IMR-90 (cell line): Measurements from ENCODE around the gene PRM3. TPM values are rescaled to one million over a fixed set of nuclear protein-coding genes. Genes with fewer than 3 reads are reported as not detected.

Experiments
- ATAC-seq: fragments of 200-7000 bp; cut with Tn5 transposase; 2 replicates; pipeline ENCODE4 v1.9.1; 2020; ENCODE audit warnings: low read depth, mild to moderate bottlenecking, moderate library complexity
- BruUV-seq: library from RNA; stranded (reverse); fragments of 400-500 nt; replicated peaks from 2 replicates; lab custom pipeline; 2021; lab: Mats Ljungman, UMichigan
- CTCF ChIA-PET: fragments of 300-600 bp; formaldehyde crosslinking; extraction: SDS; loops from one replicate; lab custom pipeline; 2021; ENCODE audit warnings: antibody characterized with exemption; lab: Yijun Ruan, JAX
- POLR2A ChIA-PET: fragments of 300-600 bp; sonication (Branson Sonifier 250); formaldehyde crosslinking; loops from one replicate; lab custom pipeline; 2022; ENCODE audit warnings: antibody characterized with exemption; ENCODE audit not compliant: unreplicated experiment; lab: Charles Lee
- DNase-seq: peaks from one replicate; pipeline ENCODE4 v3.0.0; 2013
- H2AFZ ChIP-seq: replicated peaks from 2 replicates; pipeline ENCODE3; 2013; ENCODE audit warnings: low read length, mild to moderate bottlenecking; ENCODE audit not compliant: poor library complexity
- H2AK5ac ChIP-seq: 2 replicates; pipeline ENCODE4 v1.6.1; 2013; ENCODE audit warnings: low read depth, low read length, inconsistent platforms
- H2AK9ac ChIP-seq: replicated peaks from 2 replicates; pipeline ENCODE3; 2013; ENCODE audit warnings: mild to moderate bottlenecking, low read depth, low read length, moderate library complexity; ENCODE audit not compliant: poor library complexity
- H2BK120ac ChIP-seq: 2 replicates; pipeline ENCODE4 v1.6.1; 2013; ENCODE audit warnings: low read depth, low read length, inconsistent platforms
- H2BK15ac ChIP-seq: 3 replicates; pipeline ENCODE4 v1.6.1; 2013; ENCODE audit warnings: low read depth, low read length, inconsistent platforms
- H2BK20ac ChIP-seq: 2 replicates; pipeline ENCODE4 v1.6.1; 2013; ENCODE audit warnings: low read depth, mild to moderate bottlenecking, inconsistent platforms, low read length, moderate library complexity
- H2BK5ac ChIP-seq: 2 replicates; pipeline ENCODE4 v1.6.1; 2013; ENCODE audit warnings: mild to moderate bottlenecking, low read depth, low read length, inconsistent platforms; ENCODE audit not compliant: poor library complexity, severe bottlenecking
- H3K14ac ChIP-seq: replicated peaks from 2 replicates; pipeline ENCODE4 v1.6.1; 2013; ENCODE audit warnings: low read depth, low read length, inconsistent platforms
- H3K18ac ChIP-seq: 2 replicates; pipeline ENCODE4 v1.6.1; 2013; ENCODE audit warnings: low read depth, low read length, control low read depth
- H3K23ac ChIP-seq: 2 replicates; pipeline ENCODE4 v1.6.1; 2013; ENCODE audit warnings: low read depth, low read length, inconsistent platforms
- H3K27ac ChIP-seq: 2 replicates; pipeline ENCODE4 v1.5.1; 2013; ENCODE audit warnings: mild to moderate bottlenecking, control low read depth, low read length; ENCODE audit not compliant: insufficient read depth
- H3K27me3 ChIP-seq: 2 replicates; pipeline ENCODE4 v1.6.1; 2013; ENCODE audit warnings: low read length; ENCODE audit not compliant: control insufficient read depth, insufficient read depth
- H3K36me3 ChIP-seq: 2 replicates; pipeline ENCODE4 v1.6.1; 2013; ENCODE audit warnings: low read length, mixed read lengths; ENCODE audit not compliant: control insufficient read depth, insufficient read depth
- H3K4ac ChIP-seq: 2 replicates; pipeline ENCODE4 v1.6.1; 2013; ENCODE audit warnings: low read depth, low read length, inconsistent platforms
- H3K4me1 ChIP-seq: 2 replicates; pipeline ENCODE4 v1.6.1; 2013; ENCODE audit warnings: low read length, mixed read lengths; ENCODE audit not compliant: control insufficient read depth, insufficient read depth
- H3K4me2 ChIP-seq: 2 replicates; pipeline ENCODE4 v1.6.1; 2013; ENCODE audit warnings: low read depth, mild to moderate bottlenecking, control low read depth, low read length, moderate library complexity
- H3K4me3 ChIP-seq: 2 replicates; pipeline ENCODE4 v1.5.1; 2013; ENCODE audit warnings: low read depth, mild to moderate bottlenecking, control low read depth, low read length, moderate library complexity; ENCODE audit not compliant: insufficient read depth
- H3K56ac ChIP-seq: 2 replicates; pipeline ENCODE4 v1.6.1; 2013; ENCODE audit warnings: low read length, inconsistent platforms; ENCODE audit not compliant: insufficient read depth; ENCODE audit errors: extremely low read depth
- H3K79me1 ChIP-seq, 2 experiments: 2 replicates each; pipeline ENCODE4 v1.6.1; 2013; ENCODE audit warnings: low read length in 2 of 2, inconsistent platforms in 1 of 2, low read depth in 1 of 2
- H3K9ac ChIP-seq: 2 replicates; pipeline ENCODE4 v1.6.1; 2013; ENCODE audit warnings: low read depth, low read length, control low read depth
- H3K9me1 ChIP-seq: 2 replicates; pipeline ENCODE4 v1.6.1; 2013; ENCODE audit warnings: low read length, inconsistent platforms; ENCODE audit not compliant: insufficient read depth
- H3K9me3 ChIP-seq: 2 replicates; pipeline ENCODE4 v1.6.1; 2013; ENCODE audit warnings: low read length; ENCODE audit not compliant: control insufficient read depth, insufficient read depth
- H4K20me1 ChIP-seq: 2 replicates; pipeline ENCODE4 v1.6.1; 2013; ENCODE audit warnings: low read length, inconsistent platforms; ENCODE audit not compliant: insufficient read depth
- H4K5ac ChIP-seq: 2 replicates; pipeline ENCODE4 v1.6.1; 2013; ENCODE audit warnings: mild to moderate bottlenecking, low read depth, low read length, control low read depth
- H4K8ac ChIP-seq, 2 experiments: 2 replicates each; pipeline ENCODE4 v1.6.1; 2013; ENCODE audit warnings: low read depth in 2 of 2, low read length in 2 of 2, control low read depth in 1 of 2, inconsistent platforms in 1 of 2
- H4K91ac ChIP-seq: 2 replicates; pipeline ENCODE4 v1.6.1; 2013; ENCODE audit warnings: low read depth, low read length, inconsistent platforms; ENCODE audit not compliant: insufficient read depth
- CHD1 ChIP-seq: IDR thresholded peaks from 2 replicates; pipeline ENCODE4 v1.6.1; 2012; ENCODE audit warnings: low read depth, low read length, improper control_type of control experiment
- MAFK ChIP-seq: IDR thresholded peaks from 2 replicates; pipeline ENCODE4 v1.6.1; 2012; ENCODE audit warnings: low read depth, low read length, improper control_type of control experiment
- MAZ ChIP-seq: IDR thresholded peaks from 2 replicates; pipeline ENCODE4 v1.6.1; 2012; ENCODE audit warnings: low read depth, mild to moderate bottlenecking, low read length, improper control_type of control experiment, moderate library complexity, borderline replicate concordance
- NFE2L2 ChIP-seq: fragments of 150-350 bp; IDR thresholded peaks from 2 replicates; pipeline ENCODE4 v1.6.1; 2016; ENCODE audit warnings: low read depth, mild to moderate bottlenecking, low read length
- POLR2A ChIP-seq: IDR thresholded peaks from 2 replicates; pipeline ENCODE4 v1.6.1; 2012; ENCODE audit warnings: mild to moderate bottlenecking, low read depth, low read length
- RCOR1 ChIP-seq: IDR thresholded peaks from 2 replicates; pipeline ENCODE4 v1.6.1; 2012; ENCODE audit warnings: mild to moderate bottlenecking, low read length, improper control_type of control experiment; ENCODE audit not compliant: insufficient replicate concordance
- RFX5 ChIP-seq: IDR thresholded peaks from 2 replicates; pipeline ENCODE4 v1.8.0; 2012; ENCODE audit warnings: low read depth, mild to moderate bottlenecking, low read length, moderate library complexity
- WGBS, 2 experiments: methylation state at CpG; one replicate each; pipeline versions ENCODE4 v1.1.5 to v1.1.7; 2013; ENCODE audit warnings: missing lambda C conversion rate in 2 of 2; ENCODE audit not compliant: insufficient read length in 1 of 2; ENCODE audit errors: extremely low coverage in 2 of 2; 5-methylcytosine and 5-hydroxymethylcytosine counted together
- dilution Hi-C: fragments of 300-500 bp; cut with HindIII; formaldehyde crosslinking; loops from one replicate; pipeline ENCODE4 v1.14.3; 2018; ENCODE audit warnings: low sequenced_read_pairs; ENCODE audit not compliant: unreplicated experiment
- in situ Hi-C: fragments of 300-500 bp; cut with MboI; formaldehyde crosslinking; loops from 3 replicates; pipeline ENCODE4 v1.14.3; 2019; ENCODE audit warnings: low sequenced_read_pairs, inconsistent platforms, mixed read lengths
- intact Hi-C: fragments of 100-400 bp; cut with micrococcal nuclease; formaldehyde crosslinking; loops from 2 replicates; pipeline ENCODE4 v1.10.0; 2022
- polyA plus RNA-seq, 3 experiments: library from polyadenylated mRNA; depleted of rRNA; stranded (reverse); fragments of >200 nt; gene quantifications; 2 replicates each; pipeline ENCODE4 v1.2.3, GENCODE V29; 2012; ENCODE audit warnings: low replicate concordance in 1 of 3
- total RNA-seq: library from RNA; depleted of rRNA; stranded (reverse); fragments of >200 nt; gene quantifications from 2 replicates; pipeline ENCODE4 v1.2.3, GENCODE V29; 2012
- TF ChIP-seq, protein P1 (sequence below): fragments of 150-350 bp; IDR thresholded peaks from 2 replicates; pipeline ENCODE4 v1.6.1; 2016; ENCODE audit warnings: low read depth, mild to moderate bottlenecking, low read length, moderate library complexity, borderline replicate concordance

Gene PRM3
- total and polyA plus RNA-seq, 2 of the 4 experiments (the other 2 are of a cell fraction) = not detected

- H4K5ac ChIP-seq = no peak overlapping the region
- H3K4ac ChIP-seq = no peak overlapping the region
- no peak overlapping the region for H3K18ac ChIP-seq
- H3K79me1 ChIP-seq = no peaks in the 10 kb centered on the region
- H4K20me1 ChIP-seq = no peaks in the 10 kb centered on the region
- in situ Hi-C loops (no loop called here), intact Hi-C loops (no loop called here), dilution Hi-C loops (no loop called here)
- TF ChIP-seq MAZ (no peak), NFE2L2 (no peak), MAFK (no peak), RCOR1 (no peak), CHD1 (no peak), POLR2A (no peak), RFX5 (no peak)
- TF ChIP-seq, protein P1, sequence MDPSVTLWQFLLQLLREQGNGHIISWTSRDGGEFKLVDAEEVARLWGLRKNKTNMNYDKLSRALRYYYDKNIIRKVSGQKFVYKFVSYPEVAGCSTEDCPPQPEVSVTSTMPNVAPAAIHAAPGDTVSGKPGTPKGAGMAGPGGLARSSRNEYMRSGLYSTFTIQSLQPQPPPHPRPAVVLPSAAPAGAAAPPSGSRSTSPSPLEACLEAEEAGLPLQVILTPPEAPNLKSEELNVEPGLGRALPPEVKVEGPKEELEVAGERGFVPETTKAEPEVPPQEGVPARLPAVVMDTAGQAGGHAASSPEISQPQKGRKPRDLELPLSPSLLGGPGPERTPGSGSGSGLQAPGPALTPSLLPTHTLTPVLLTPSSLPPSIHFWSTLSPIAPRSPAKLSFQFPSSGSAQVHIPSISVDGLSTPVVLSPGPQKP = no peak
- no peak for ATAC-seq
- no peaks in the 10 kb centered on the region for H3K9me3 ChIP-seq
- CTCF ChIA-PET = no interaction called here
- H3K4me2 ChIP-seq = no peak overlapping the region
- H2BK120ac ChIP-seq = no peak overlapping the region
- POLR2A ChIA-PET = no interaction called here
- no peak overlapping the region for H3K4me3 ChIP-seq
- no peak overlapping the region for H2BK5ac ChIP-seq
- H2AK5ac ChIP-seq = no peak overlapping the region
- H3K23ac ChIP-seq = no peak overlapping the region
- H2BK20ac ChIP-seq = no peak overlapping the region
- no peak overlapping the region for H2BK15ac ChIP-seq
- H3K14ac ChIP-seq = no peak overlapping the region
- 78% methylated on average over 14 of the region's 18 CpGs; no CpG with 5 or more reads in 1 of the 2 experiments for WGBS, 2 experiments
- H4K91ac ChIP-seq = no peak overlapping the region
- DNase-seq = no peak
- no peak overlapping the region for H3K56ac ChIP-seq
- no TSS peak for BruUV-seq
- H3K27me3 ChIP-seq = no peaks in the 10 kb centered on the region
- H3K4me1 ChIP-seq = no peaks in the 10 kb centered on the region; the same call in 1 of the 2 replicates
- no peaks in the 10 kb centered on the region for H3K36me3 ChIP-seq
- H3K27ac ChIP-seq = no peak overlapping the region
- H3K9ac ChIP-seq = no peak overlapping the region
- H3K9me1 ChIP-seq = no peaks in the 10 kb centered on the region
- H2AK9ac ChIP-seq = no peak overlapping the region
- no peak overlapping the region for H4K8ac ChIP-seq
- H2AFZ ChIP-seq = no peak overlapping the region
Observed at GRCh38 chr16:11303405-11304138, 30.1 kb upstream of the PRM3 start.
